Testis (tissue), 2 donors: ENCODE results near the gene NXPE4.

ENCODE experiments used
- CTCF ChIP-seq, 3 experiments: fragments of 450-650 bp in 2 of 3; fragments of 200-600 bp in 1 of 3; sonication (generic) in 1 of 3; IDR thresholded peaks; one replicate each; pipeline ENCODE4 v1.5.1; 2016 to 2019; ENCODE audit warnings: antibody characterized with exemption in 3 of 3, mild to moderate bottlenecking in 2 of 3, moderate library complexity in 1 of 3
- POLR2A ChIP-seq: fragments of 450-650 bp; IDR thresholded peaks from one replicate; pipeline ENCODE4 v1.6.1; 2017; ENCODE audit warnings: antibody characterized with exemption, mild to moderate bottlenecking, moderate library complexity

GRCh38 chr11:114551060-114551459 is 44.5 kb downstream of the NXPE4 start:
- TF ChIP-seq CTCF (IDR thresholded peaks at IDR 0.05) (no peak), POLR2A (no peak)
